OCI-LY7 (cell line): ENCODE data around the gene NAGS. TPM values are rescaled to one million over a fixed set of nuclear protein-coding genes. Genes with fewer than 3 reads are reported as not detected.
"Not testable (repeated sequence)": the region's sequence is repeated elsewhere in the genome, so short reads cannot be mapped to it uniquely, and the experiment has no call there.

Source experiments
- Bru-seq: library from RNA; stranded (reverse); fragments of 400-500 nt; gene quantifications from one replicate; lab custom pipeline; 2021; lab: Mats Ljungman, UMichigan
- BruChase-seq, 2 experiments: library from RNA; stranded (reverse); fragments of 400-500 nt; gene quantifications; one replicate each; lab custom pipeline; 2021; lab: Mats Ljungman, UMichigan
- BruUV-seq: library from RNA; stranded (reverse); fragments of 400-500 nt; replicated peaks from 2 replicates; lab custom pipeline; 2021; lab: Mats Ljungman, UMichigan
- CTCF ChIA-PET: fragments of 300-600 bp; sonication (Branson Sonifier 250); formaldehyde crosslinking; loops from one replicate; lab custom pipeline; 2022; ENCODE audit warnings: antibody characterized with exemption; ENCODE audit not compliant: unreplicated experiment; lab: Charles Lee
- POLR2A ChIA-PET: fragments of 300-600 bp; sonication (Branson Sonifier 250); formaldehyde crosslinking; loops from one replicate; lab custom pipeline; 2022; ENCODE audit warnings: antibody characterized with exemption; lab: Charles Lee
- DNase-seq: peaks from one replicate; pipeline ENCODE4 v3.0.0-alpha.2; 2015; ENCODE audit warnings: low spot score
- H2AFZ ChIP-seq: fragments of 200-600 bp; sonication (generic), shearing (Covaris generic); 2 replicates; pipeline ENCODE4 v1.6.1; 2014; ENCODE audit warnings: mild to moderate bottlenecking, antibody characterized with exemption, low read length, moderate library complexity
- H3K27ac ChIP-seq: fragments of 200-600 bp; sonication (generic); 2 replicates; pipeline ENCODE4 v1.5.1; 2014; ENCODE audit warnings: mixed run types, low read depth, mild to moderate bottlenecking, moderate library complexity, low read length, inconsistent platforms; ENCODE audit not compliant: poor library complexity, severe bottlenecking
- H3K36me3 ChIP-seq: fragments of 200-600 bp; sonication (generic); 2 replicates; pipeline ENCODE4 v1.6.1; 2014; ENCODE audit warnings: mild to moderate bottlenecking, antibody characterized with exemption, low read length, moderate library complexity, mixed read lengths; ENCODE audit not compliant: insufficient read depth
- H3K4me1 ChIP-seq: fragments of 200-600 bp; sonication (generic); 2 replicates; pipeline ENCODE4 v1.5.1; 2014; ENCODE audit warnings: mild to moderate bottlenecking, low read length; ENCODE audit not compliant: insufficient read depth, poor library complexity, severe bottlenecking
- H3K4me2 ChIP-seq: fragments of 200-600 bp; sonication (generic); 2 replicates; pipeline ENCODE4 v1.6.1; 2014; ENCODE audit warnings: mild to moderate bottlenecking, low read length
- H3K4me3 ChIP-seq: fragments of 200-600 bp; sonication (generic); 2 replicates; pipeline ENCODE4 v1.5.1; 2014; ENCODE audit warnings: mild to moderate bottlenecking, low read depth, low read length; ENCODE audit not compliant: poor library complexity, severe bottlenecking
- H3K79me2 ChIP-seq: fragments of 200-600 bp; sonication (generic); 2 replicates; pipeline ENCODE4 v1.6.1; 2016; ENCODE audit warnings: low read depth, mild to moderate bottlenecking, low read length, moderate library complexity, mixed read lengths; ENCODE audit not compliant: insufficient read depth
- H3K9me2 ChIP-seq: fragments of 200-600 bp; sonication (generic); 2 replicates; pipeline ENCODE4 v1.6.1; 2016; ENCODE audit warnings: mild to moderate bottlenecking, low read length, mixed read lengths; ENCODE audit not compliant: insufficient read depth
- H3K9me3 ChIP-seq: fragments of 200-600 bp; sonication (generic); 2 replicates; pipeline ENCODE4 v1.6.1; 2014; ENCODE audit warnings: mild to moderate bottlenecking, mixed run types, low read length, mixed read lengths
- H4K20me1 ChIP-seq: fragments of 200-600 bp; sonication (generic); 2 replicates; pipeline ENCODE4 v1.6.1; 2014; ENCODE audit warnings: mild to moderate bottlenecking, antibody characterized with exemption, low read length, moderate library complexity, mixed read lengths; ENCODE audit not compliant: insufficient read depth
- EZH2phosphoT487 ChIP-seq: fragments of 200-600 bp; sonication (generic); IDR thresholded peaks from 2 replicates; pipeline ENCODE4 v1.6.1; 2018; ENCODE audit warnings: low read depth, borderline replicate concordance, mild to moderate bottlenecking, mixed run types, antibody characterized with exemption, low read length, moderate library complexity, mixed read lengths
- intact Hi-C: fragments of 100-400 bp; cut with micrococcal nuclease; formaldehyde crosslinking; loops from one replicate; pipeline ENCODE4 v1.10.0; 2022; ENCODE audit not compliant: unreplicated experiment
- long read RNA-seq: library from polyadenylated mRNA; stranded (forward); transcript quantifications from one replicate; pipeline ENCODE4 v2.0.0, GENCODE V29; 2022
- total RNA-seq, 2 experiments: library from RNA; depleted of rRNA in 1 of 2; stranded (reverse); fragments of >200 nt in 1 of 2; shearing (Covaris generic) in 1 of 2; gene quantifications; 2 replicates each; pipeline ENCODE4 v1.2.3, GENCODE V29; 2014 to 2022
- TF ChIP-seq, protein P1 (sequence below): fragments of 200-600 bp; sonication (generic); conservative IDR thresholded peaks from 2 replicates; pipeline ENCODE4 v1.5.1; 2014; ENCODE audit warnings: mild to moderate bottlenecking, antibody characterized with exemption, low read length, moderate library complexity, mixed read lengths

The NAGS gene
- total RNA-seq (2014; rRNA removed; shearing (Covaris generic)) = 0.32 and 0.54 TPM in 2 replicates
- 0.61 and 1.5 TPM in 2 replicates for total RNA-seq (2022)
- percentile 23 among the genes with signal in this experiment for Bru-seq, nascent RNA
- BruChase-seq, experiment 1, labeled RNA remaining after a 6-hour chase = percentile 26 among the genes with signal in this experiment
- BruChase-seq, experiment 2, labeled RNA remaining after a 2-hour chase = percentile 28 among the genes with signal in this experiment
- long read RNA-seq = 0 reads

DNA sequence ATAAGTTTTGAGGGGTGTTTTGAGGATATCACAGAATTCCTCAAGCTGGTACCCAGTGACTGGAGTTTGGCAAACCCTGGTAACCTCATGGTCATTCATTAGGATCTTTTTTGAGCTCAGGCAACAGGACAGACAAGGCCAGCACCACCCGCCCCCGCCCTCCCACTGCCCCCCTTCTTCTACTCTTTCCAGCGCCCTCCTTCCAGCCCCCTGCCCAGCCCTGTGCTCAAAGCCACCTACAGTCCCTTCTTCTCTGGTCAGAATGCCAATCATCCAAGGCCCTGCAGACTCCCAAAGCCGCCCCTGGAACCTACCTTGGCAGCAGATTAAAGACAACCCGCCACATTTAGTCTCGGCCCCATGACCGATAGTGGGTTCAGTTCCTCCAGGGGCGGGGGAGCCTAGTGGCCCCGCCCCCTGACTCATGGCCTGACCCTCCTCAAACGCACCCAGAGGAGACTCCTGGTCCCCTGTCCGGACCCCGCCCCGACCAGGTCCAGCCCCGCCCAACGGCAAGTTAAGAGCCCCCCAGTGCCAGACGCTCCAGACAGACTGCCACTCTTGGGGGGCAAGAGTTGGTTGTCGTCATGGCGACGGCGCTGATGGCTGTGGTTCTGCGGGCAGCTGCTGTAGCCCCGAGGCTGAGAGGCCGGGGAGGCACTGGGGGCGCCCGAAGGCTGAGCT is at the start of gene NAGS:
NAGS (plus strand) TSS at position 546 of the 684 bp plus-strand sequence; CDS start at position 588, 42 bp downstream.
- H3K4me2 ChIP-seq = no peak within 1 kb of the TSS
- TF ChIP-seq EZH2phosphoT487 = no peak
- TF ChIP-seq, protein P1, sequence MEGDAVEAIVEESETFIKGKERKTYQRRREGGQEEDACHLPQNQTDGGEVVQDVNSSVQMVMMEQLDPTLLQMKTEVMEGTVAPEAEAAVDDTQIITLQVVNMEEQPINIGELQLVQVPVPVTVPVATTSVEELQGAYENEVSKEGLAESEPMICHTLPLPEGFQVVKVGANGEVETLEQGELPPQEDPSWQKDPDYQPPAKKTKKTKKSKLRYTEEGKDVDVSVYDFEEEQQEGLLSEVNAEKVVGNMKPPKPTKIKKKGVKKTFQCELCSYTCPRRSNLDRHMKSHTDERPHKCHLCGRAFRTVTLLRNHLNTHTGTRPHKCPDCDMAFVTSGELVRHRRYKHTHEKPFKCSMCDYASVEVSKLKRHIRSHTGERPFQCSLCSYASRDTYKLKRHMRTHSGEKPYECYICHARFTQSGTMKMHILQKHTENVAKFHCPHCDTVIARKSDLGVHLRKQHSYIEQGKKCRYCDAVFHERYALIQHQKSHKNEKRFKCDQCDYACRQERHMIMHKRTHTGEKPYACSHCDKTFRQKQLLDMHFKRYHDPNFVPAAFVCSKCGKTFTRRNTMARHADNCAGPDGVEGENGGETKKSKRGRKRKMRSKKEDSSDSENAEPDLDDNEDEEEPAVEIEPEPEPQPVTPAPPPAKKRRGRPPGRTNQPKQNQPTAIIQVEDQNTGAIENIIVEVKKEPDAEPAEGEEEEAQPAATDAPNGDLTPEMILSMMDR = no peak
- ChIA-PET CTCF (no interaction called here), POLR2A (no interaction called here)
- H3K79me2 ChIP-seq = no peaks in the 10 kb centered on the region
- no peaks in the 10 kb centered on the region for H3K36me3 ChIP-seq
- no peak for DNase-seq
- BruUV-seq = no TSS peak
- H2AFZ ChIP-seq = no peak within 1 kb of the TSS
- H3K9me2 ChIP-seq = no peaks in the 10 kb centered on the region
- no peaks in the 10 kb centered on the region for H3K9me3 ChIP-seq
- no peak within 1 kb of the TSS for H3K27ac ChIP-seq
- no peaks in the 10 kb centered on the region for H4K20me1 ChIP-seq
- intact Hi-C loops = no loop called here
- H3K4me3 ChIP-seq = no peak within 1 kb of the TSS
- peaks cover 23% of the 10 kb centered on the region for H3K4me1 ChIP-seq

- no peak overlapping the region for H3K4me2 ChIP-seq
- H3K27ac ChIP-seq = no peak overlapping the region
- intact Hi-C loops = no loop called here
- no peaks in the 10 kb centered on the region for H3K36me3 ChIP-seq
- H3K4me3 ChIP-seq = no peak overlapping the region
- ChIA-PET CTCF (no interaction called here), POLR2A (interaction anchor here (0.6 kb wide), 1 partner anchor 114 kb away, joined by 5 read pairs; no protein-coding TSS in a partner anchor)
- no peak for DNase-seq
- BruUV-seq = no TSS peak
- TF ChIP-seq EZH2phosphoT487 = no peak
- TF ChIP-seq, protein P1 = no peak
- no peaks in the 10 kb centered on the region for H3K79me2 ChIP-seq
- no peak overlapping the region for H2AFZ ChIP-seq
- no peaks in the 10 kb centered on the region for H3K9me3 ChIP-seq
- H3K4me1 ChIP-seq = no peaks in the 10 kb centered on the region
- H3K9me2 ChIP-seq = no peaks in the 10 kb centered on the region
- no peaks in the 10 kb centered on the region for H4K20me1 ChIP-seq
Measured at GRCh38 chr17:43956222-43956621, 48.2 kb upstream of the NAGS start.

GRCh38 chr17:43958748-43959352 is 45.6 kb upstream of the NAGS start:
- H3K9me3 ChIP-seq = no peaks in the 10 kb centered on the region
- TF ChIP-seq, protein P1 = no peak
- no peak for TF ChIP-seq EZH2phosphoT487
- H3K4me1 ChIP-seq = no peaks in the 10 kb centered on the region
- no peaks in the 10 kb centered on the region for H3K79me2 ChIP-seq
- H3K36me3 ChIP-seq = no peaks in the 10 kb centered on the region
- POLR2A ChIA-PET = no interaction called here
- intact Hi-C loops = no loop called here
- no peak overlapping the region for H2AFZ ChIP-seq
- no peak overlapping the region for H3K4me3 ChIP-seq
- DNase-seq = no peak
- no peak overlapping the region for H3K27ac ChIP-seq
- no peak overlapping the region for H3K4me2 ChIP-seq
- CTCF ChIA-PET = no interaction called here
- H4K20me1 ChIP-seq = no peaks in the 10 kb centered on the region
- BruUV-seq = no TSS peak
- H3K9me2 ChIP-seq = no peaks in the 10 kb centered on the region

GRCh38 chr17:43961292-43961691 is 43.1 kb upstream of the NAGS start:
- DNase-seq, intact Hi-C loops, BruUV-seq, H3K4me3 ChIP-seq, H3K36me3 ChIP-seq, H3K27ac ChIP-seq, H3K9me3 ChIP-seq, H3K79me2 ChIP-seq, H2AFZ ChIP-seq, H4K20me1 ChIP-seq, CTCF ChIA-PET, H3K9me2 ChIP-seq, H3K4me2 ChIP-seq, H3K4me1 ChIP-seq: not testable (repeated sequence)
- POLR2A ChIA-PET = interaction anchor here (0.7 kb wide), 1 partner anchor 548 kb away, joined by 5 read pairs; no protein-coding TSS in a partner anchor
